ENCODE results near the gene RASSF6.
"Not testable (repeated sequence)": the region's sequence is repeated elsewhere in the genome, so short reads cannot be mapped to it uniquely, and the experiment has no call there.

- not testable (repeated sequence) for TF ChIP-seq POLR2A (IDR thresholded peaks at IDR 0.05; ENCODE audit: low read depth, low read length); TAF1 (IDR thresholded peaks at IDR 0.05; ENCODE audit: borderline replicate concordance, low read depth, low read length); POLR2AphosphoS5 (IDR thresholded peaks at IDR 0.05; ENCODE audit: low read depth, low read length)
These were observed 23.1 kb downstream of the RASSF6 start for GRCh38 chr4:73597183-73597582.
